HG02981 (cell line): Measurements from ENCODE around the gene SCFD2.

Experiments
- ATAC-seq: cut with Tn5 transposase; IDR thresholded peaks from one replicate; pipeline ENCODE4 v1.9.1; 2021; ENCODE audit warnings: mild to moderate bottlenecking, moderate library complexity; ENCODE audit not compliant: unreplicated experiment

SCFD2 gene

DNA sequence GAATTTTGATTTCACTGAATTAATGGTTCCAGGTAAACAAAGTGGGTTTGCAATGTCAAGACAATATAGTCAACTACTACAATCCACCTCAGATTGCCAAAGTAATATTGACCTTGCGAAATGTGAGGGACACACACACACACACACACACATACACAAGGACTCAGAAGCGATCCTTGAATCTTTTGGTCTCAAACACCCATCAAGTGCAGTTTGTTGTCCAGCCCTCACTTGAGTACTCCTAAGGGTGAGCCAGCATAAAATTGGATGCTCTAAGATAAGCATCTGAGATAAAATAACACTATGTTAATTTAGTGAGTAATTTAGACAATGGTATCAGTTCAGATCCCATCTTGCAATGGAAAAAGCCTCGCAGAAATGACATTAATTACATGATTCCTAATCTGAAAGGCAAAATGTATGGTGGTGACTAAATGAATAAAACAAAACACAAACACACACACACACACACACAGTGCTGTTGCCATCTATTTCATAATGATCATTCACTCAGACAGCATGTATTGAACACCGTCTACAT lies 401.2 kb downstream of the SCFD2 start:
- no peak for ATAC-seq

GRCh38 chr4:52964011-52964410 lies 401.9 kb downstream of the SCFD2 start:
- ATAC-seq, result no peak

- ATAC-seq, result no peak
These were observed 403.1 kb downstream of the SCFD2 start for GRCh38 chr4:52962721-52963120.

- ATAC-seq, result no peak
These were observed 404.0 kb downstream of the SCFD2 start for GRCh38 chr4:52961666-52962412.

DNA sequence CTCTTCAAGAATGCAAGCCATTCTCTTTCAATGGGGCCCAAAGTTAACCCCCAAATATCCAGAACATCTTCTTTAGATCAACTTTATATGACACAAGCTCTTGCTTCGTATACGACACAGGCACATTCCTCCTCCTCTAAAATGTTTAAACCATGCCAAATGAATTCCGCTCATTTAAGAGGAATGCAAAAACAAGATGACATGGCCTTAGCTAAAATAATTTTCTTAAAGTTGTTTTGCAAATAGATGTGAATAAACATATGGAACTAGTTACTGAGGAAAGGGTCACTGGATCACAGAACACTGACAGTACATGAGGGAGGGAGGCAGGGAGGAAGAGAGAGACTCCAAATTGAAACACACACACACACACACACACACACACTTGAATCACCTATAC lies 406.3 kb downstream of the SCFD2 start:
- ATAC-seq, result no peak

DNA sequence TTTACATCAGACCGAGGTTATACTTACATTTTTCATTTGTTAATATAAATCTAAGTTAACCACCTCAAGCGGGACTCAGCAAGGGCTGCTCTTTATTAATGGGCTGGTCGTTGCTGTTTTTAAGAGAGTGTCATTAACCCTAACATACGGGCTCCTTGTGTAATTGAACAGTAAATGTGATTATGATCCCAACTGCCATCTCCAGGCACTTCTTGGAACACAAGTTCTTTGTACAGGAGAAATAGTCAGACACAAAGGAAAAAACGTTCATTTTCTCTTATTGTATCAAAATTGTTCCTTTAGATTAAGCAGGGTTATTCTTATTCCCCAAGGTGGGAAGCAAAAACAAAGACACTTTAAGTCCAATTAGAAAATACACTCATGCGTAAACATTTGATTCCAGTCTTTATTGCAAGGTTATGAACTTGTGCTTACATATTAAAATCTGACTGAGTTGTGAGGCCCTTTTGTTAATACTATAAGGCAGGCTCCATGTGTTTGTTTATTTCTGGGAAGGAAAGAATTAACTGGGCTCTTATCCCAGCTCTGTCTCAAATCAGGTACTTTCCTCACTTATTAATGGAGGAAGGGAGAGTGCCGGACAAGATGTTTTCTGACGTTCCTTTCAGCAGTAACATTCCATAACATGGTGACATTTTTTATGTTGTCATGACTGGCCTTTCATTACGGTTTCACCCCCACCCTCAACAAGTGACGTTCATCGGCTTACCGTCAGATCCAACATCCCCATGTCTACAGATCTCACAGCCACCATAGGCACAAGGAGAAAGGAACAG lies 407.8 kb downstream of the SCFD2 start:
- no peak for ATAC-seq

DNA sequence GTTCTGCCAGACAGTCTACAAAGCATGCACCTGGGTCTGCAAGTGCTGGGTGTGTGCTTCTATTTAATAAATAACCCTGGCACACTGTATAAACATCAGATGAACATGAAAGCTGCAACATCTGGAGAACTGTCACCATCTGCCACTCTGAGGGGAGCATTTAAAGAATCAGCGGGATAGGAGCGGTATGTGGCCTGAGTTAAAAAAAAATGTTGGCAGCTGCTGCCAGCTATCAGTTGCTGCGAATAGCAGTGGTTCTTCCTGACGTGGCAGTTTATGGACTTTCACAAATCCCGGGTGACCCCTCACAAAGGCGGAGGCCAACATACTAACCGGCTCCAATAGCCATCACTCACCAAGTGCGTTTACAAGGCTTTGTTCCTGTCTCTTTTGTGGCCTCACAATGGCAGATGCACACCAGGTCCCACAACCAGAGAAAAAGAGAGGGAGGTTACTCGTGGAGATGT lies 408.6 kb downstream of the SCFD2 start:
- ATAC-seq, result no peak

DNA sequence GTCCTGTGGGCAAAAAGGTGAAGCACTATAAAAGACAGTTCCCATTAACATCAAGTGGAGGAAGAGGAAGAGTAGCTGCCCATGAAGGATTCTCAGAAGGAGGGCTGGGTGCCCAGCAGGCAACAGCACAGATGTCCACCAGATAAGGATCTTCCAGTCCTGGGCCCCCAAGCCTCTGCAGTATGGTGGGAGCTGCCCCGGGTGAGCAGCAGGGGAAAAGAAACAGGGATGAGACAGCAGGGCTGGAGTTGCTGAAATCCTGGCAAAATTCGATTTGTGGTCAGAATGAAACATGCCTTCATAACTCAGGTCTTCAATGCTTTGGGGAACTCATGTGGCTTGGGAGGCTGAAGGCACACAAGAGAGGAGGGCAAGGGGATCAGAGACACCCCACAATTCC lies 409.2 kb downstream of the SCFD2 start:
- ATAC-seq, result no peak

GRCh38 chr4:52954560-52955170 lies 411.2 kb downstream of the SCFD2 start:
- no peak for ATAC-seq

DNA sequence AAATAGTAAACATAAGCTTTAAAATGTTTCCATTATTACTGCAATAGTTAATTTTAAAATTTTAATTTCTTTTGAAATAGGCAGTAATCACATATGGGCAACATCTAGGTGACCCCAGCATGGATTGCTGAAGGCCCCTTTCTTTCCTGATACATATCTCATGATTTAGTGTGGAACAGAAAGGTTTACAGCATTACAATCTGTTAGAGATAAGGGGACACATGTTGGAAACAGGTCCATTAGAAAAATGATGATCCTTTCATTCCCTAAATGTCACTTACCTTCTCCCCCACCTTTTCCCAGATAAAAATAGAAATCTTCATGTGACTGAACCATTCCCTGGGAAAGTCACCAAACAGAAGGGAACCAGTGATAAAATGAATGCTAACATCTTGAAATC lies 413.3 kb downstream of the SCFD2 start:
- no peak for ATAC-seq

DNA sequence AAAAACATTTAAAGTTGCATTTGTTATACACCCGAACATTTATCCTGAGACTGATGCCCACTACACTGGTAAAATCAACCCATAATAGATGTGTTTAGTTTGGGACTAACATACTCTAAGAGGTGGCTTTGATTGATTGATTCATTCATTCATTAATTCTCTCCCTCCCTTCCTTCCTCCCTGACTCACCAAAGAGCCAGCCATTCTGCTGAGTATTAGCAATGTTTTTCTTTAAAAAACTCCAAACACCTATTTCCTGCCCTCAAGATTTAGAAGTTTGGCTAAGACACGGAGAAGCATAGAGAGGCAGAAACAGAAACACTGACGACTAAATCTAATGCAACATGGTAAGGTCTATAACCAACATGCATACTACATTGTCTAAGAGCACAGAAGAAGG lies 414.8 kb downstream of the SCFD2 start:
- ATAC-seq, result no peak

DNA sequence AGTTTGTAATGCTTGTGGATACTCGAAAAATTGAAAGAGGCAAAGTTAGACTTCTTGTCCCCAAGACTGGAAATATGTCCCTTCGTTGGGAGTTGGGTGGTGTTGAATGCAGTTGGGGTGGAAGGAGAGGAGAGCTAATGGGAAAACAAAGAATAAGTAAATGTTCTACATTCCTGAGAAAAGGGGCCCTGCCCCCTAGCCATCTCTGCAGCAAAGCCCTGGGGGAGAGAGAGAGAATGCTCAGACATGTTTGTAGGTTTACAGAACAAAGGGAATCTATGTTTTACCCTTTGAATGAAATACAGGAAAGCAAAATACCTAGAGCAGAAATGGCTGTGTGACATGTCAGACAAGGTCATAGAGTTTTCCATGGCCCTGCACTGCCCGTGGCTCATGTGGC lies 415.6 kb downstream of the SCFD2 start:
- no peak for ATAC-seq

DNA sequence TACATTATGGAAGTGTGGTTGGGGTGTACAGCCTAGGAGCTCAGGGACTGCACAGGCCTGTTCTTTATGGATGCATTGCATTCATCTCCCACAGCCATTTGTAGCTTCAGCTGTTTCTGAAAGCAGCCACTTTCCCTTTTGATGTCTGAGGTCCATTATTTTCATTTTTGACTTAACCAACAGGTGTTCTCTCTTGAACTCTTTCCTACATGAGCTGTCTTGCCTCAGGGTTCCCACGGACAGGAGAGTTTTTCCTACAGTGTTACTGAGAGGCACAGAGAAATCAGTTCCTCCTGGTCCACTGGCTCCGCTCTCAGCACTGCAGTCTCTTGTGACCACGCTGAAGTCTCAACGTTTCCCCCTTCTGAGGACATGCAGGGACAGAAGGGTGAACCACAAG lies 416.5 kb downstream of the SCFD2 start:
- no peak for ATAC-seq

- no peak for ATAC-seq
These were observed 417.8 kb downstream of the SCFD2 start for GRCh38 chr4:52948057-52948423.

- no peak for ATAC-seq
These were observed 418.3 kb downstream of the SCFD2 start for GRCh38 chr4:52947401-52948056.

GRCh38 chr4:52946855-52947254 lies 419.0 kb downstream of the SCFD2 start:
- no peak for ATAC-seq

GRCh38 chr4:52945982-52946381 lies 419.9 kb downstream of the SCFD2 start:
- no peak for ATAC-seq

- ATAC-seq, result no peak
These were observed 420.4 kb downstream of the SCFD2 start for GRCh38 chr4:52945326-52945898.

DNA sequence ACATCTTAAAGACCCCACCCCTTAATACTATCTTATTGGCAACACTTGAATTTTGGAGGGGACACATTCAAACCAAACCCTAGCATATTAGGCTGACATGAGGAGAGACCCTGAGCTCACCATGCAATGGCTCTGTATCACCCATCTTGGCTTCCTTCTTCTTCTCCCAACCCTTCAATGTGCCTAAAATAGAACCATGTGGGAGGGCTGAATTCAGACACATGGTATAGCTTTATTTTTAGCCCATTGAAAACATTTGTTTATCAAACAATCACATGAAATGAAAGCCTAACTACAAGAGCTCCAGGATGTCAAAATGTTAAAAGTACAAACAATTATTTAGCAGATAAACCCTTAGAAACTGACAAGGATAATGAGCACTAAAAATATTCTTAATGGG lies 422.2 kb downstream of the SCFD2 start:
- no peak for ATAC-seq

GRCh38 chr4:52942936-52943335 lies 422.9 kb downstream of the SCFD2 start:
- no peak for ATAC-seq

DNA sequence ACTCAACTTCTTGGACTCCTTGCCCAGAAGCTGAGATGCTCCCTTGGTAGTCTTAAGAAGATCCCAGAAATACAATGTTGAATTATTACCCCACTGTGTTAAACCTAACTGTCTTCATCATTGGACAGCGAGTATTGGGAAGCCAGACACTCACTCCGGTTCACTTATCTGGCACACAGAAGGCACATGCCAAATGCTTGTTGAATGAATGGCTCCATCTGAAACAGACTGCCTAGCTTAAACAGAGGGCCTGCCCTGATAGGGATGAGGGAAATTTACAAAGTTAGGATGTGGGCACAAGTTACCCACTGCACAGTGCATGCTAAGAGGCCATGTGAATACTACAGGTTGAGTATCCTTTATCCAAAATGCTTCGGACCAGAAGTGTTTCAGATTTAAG lies 424.4 kb downstream of the SCFD2 start:
- no peak for ATAC-seq
